Measurements from ENCODE around the gene HTRA1.

HTRA1 gene

GRCh38 chr10:122454071-122454470, 7.3 kb upstream of the HTRA1 start:
- no peak for DNase-seq (ENCODE audit: low read depth, low spot score)
- H3K27ac ChIP-seq, result no peak overlapping the region

- no peak for DNase-seq (ENCODE audit: low read depth, low spot score)
Measured at GRCh38 chr10:122454603-122455080, 6.7 kb upstream of the HTRA1 start, which contains the start of gene ARMS2. ARMS2 (plus strand) TSS chr10:122454653; CDS start chr10:122454728, 75 bp downstream.

GRCh38 chr10:122455376-122456079, 5.8 kb upstream of the HTRA1 start:
- H3K27ac ChIP-seq, result no peak overlapping the region
- no peak for DNase-seq (ENCODE audit: low read depth, low spot score)

More at GRCh38 chr10:122454603-122455080, 6.7 kb upstream of the HTRA1 start, which contains the start of gene ARMS2:
- no peak within 1 kb of the TSS for H3K27ac ChIP-seq

GRCh38 chr10:122457934-122458333, 3.4 kb upstream of the HTRA1 start:
- no peak for DNase-seq (ENCODE audit: low read depth, low spot score)
- H3K27ac ChIP-seq, result no peak overlapping the region

GRCh38 chr10:122458693-122459092, 2.7 kb upstream of the HTRA1 start:
- no peak for DNase-seq (ENCODE audit: low read depth, low spot score)
- no peak overlapping the region for H3K27ac ChIP-seq

- DNase-seq (ENCODE audit: low read depth, low spot score), result no peak
- no peak overlapping the region for H3K27ac ChIP-seq
Measured at GRCh38 chr10:122459561-122460273, 1.6 kb upstream of the HTRA1 start.

GRCh38 chr10:122460891-122461293, 461 bp upstream of the HTRA1 start:
- H3K27ac ChIP-seq, result no peak overlapping the region
- DNase-seq (ENCODE audit: low read depth, low spot score), result no peak

GRCh38 chr10:122461729-122462532, 578 bp downstream of the HTRA1 start:
- no peak for DNase-seq (ENCODE audit: low read depth, low spot score)
- H3K27ac ChIP-seq, result peak overlapping the region; percentile 26

GRCh38 chr10:122462533-122463465, 1.4 kb downstream of the HTRA1 start:
- H3K27ac ChIP-seq, result peak overlapping the region; percentile 26
- DNase-seq (ENCODE audit: low read depth, low spot score), result no peak

- no peak overlapping the region for H3K27ac ChIP-seq
- DNase-seq (ENCODE audit: low read depth, low spot score), result no peak
Measured at GRCh38 chr10:122463466-122464249, 2.3 kb downstream of the HTRA1 start.

GRCh38 chr10:122464250-122464510, 2.8 kb downstream of the HTRA1 start:
- no peak for DNase-seq (ENCODE audit: low read depth, low spot score)
- H3K27ac ChIP-seq, result no peak overlapping the region

GRCh38 chr10:122464586-122464985, 3.2 kb downstream of the HTRA1 start:
- DNase-seq (ENCODE audit: low read depth, low spot score), result no peak
- no peak overlapping the region for H3K27ac ChIP-seq

GRCh38 chr10:122465401-122466040, 4.2 kb downstream of the HTRA1 start:
- DNase-seq (ENCODE audit: low read depth, low spot score), result no peak
- no peak overlapping the region for H3K27ac ChIP-seq

GRCh38 chr10:122466951-122467381, 5.6 kb downstream of the HTRA1 start:
- H3K27ac ChIP-seq, result no peak overlapping the region
- no peak for DNase-seq (ENCODE audit: low read depth, low spot score)

GRCh38 chr10:122467701-122468100, 6.3 kb downstream of the HTRA1 start:
- no peak for DNase-seq (ENCODE audit: low read depth, low spot score)
- no peak overlapping the region for H3K27ac ChIP-seq

GRCh38 chr10:122468307-122468925, 7.1 kb downstream of the HTRA1 start:
- peak overlapping the region; percentile 71 for H3K27ac ChIP-seq
- DNase-seq (ENCODE audit: low read depth, low spot score), result no peak

- peak; percentile 88 for DNase-seq (ENCODE audit: low read depth, low spot score)
Measured at GRCh38 chr10:122468926-122469781, 7.8 kb downstream of the HTRA1 start.

More at GRCh38 chr10:122468926-122469781, 7.8 kb downstream of the HTRA1 start:
- H3K27ac ChIP-seq, result peak overlapping the region; percentile 71

Data from epithelial cell of prostate (primary cell).